Activated CD8-positive, alpha-beta memory T cell treated with anti-CD3 and anti-CD28 coated beads, Interleukin-2, amount 50 U/mL, for 24 hours (primary cell): Measurements from ENCODE around the gene KICS2.

Source experiments
- DNase-seq: peaks from one replicate; pipeline ENCODE4 v3.0.0-alpha.2; 2020; ENCODE audit errors: extremely low read depth

Gene KICS2

DNA sequence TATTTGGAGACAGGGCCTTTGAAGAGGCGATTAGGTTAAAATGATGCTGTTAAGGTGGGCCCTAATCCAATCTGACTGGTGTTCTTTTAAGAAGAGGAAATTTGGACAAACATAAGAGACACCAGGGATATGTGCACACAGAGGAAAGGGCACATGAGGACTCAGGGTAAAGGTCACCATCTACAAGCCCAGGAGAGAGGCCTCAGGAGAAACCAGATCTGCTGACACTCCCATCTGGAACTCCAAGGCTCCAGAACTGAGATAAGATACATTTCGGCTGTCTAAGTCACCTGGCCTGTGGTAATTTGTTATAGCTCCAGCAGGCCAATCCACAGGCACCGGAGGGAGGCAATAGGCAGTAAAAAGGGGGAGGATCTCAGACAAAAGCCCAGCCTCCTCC lies 48.6 kb downstream of the KICS2 start:
- no peak for DNase-seq
